GM20431 (cell line): ENCODE data around the gene LAMC1.
"Not testable (repeated sequence)": the region's sequence is repeated elsewhere in the genome, so short reads cannot be mapped to it uniquely, and the experiment has no call there.

Source experiments
- in situ Hi-C: fragments of 300-500 bp; cut with MseI, MboI; formaldehyde crosslinking; loops from one replicate; pipeline ENCODE4 v1.15.0; 2020; ENCODE audit warnings: low sequenced_read_pairs; ENCODE audit not compliant: unreplicated experiment

LAMC1 gene

DNA sequence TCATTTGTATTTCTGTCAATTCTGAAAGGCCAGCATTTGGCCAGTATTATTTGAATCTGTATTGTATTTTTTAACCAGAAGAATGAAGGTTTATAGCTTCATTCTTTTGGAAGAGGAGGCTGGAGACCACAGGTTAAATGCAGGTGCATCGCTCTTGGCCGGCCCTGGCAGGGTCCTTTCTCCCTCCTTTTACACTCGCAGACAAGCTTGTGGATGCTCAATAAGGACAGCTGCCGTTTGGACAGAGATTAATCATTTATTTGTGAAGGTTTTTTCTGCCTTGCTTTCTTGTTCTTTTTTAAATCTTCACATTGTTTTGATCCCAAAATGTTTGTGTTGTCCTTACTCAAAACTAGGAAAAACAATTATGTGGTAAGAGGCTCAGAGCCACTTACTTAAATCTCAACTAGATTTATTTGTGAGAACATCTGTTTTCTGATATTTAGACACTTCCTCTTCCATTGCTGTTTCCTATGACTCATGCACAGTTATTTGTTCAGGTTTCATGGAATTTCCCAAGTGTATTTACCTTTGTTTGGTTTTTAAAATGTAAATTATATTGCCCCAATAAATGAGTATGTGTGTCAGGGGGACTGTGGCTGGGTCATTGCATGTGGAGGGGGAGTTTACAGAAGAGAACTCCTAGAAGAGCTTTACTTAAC lies 116.2 kb downstream of the LAMC1 start:
- in situ Hi-C loops: no loop called here

DNA sequence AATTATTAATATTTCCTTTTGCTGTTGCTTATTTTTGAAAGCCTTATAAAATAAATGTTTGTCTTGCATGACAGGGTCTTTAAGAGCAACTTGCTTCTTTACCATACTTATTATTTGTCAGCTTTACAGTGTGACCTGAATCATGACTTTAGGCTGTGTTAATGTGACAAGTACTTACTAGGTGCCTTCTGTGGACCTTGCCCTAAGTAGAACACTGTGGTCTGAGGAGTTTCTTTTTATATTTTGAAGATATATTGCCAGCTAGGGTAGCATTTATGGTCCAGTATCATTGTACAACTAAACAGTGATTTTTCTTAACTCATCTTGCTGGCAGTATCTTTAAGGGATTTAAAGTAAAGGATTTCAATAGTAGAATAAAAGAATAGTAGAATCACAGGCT lies 117.4 kb downstream of the LAMC1 start:
- in situ Hi-C loops: no loop called here

DNA sequence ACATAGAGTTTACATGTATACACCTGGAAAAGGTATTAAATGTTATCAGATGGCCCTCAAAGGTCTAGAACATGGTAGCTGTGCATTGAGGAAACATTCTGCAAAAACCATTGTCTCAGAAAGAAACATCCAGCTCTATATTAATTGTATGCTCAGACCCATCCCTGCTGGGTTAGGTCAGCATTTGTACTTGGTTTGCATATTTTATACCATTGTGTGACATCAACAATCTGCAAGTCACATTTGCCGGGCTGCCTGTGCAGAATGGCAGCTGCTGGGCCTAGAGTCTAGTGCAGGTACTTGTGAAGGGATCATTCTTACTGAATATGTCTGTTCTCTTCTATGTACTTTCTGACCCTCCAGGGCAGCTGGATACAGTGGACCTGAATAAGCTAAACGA lies 119.0 kb downstream of the LAMC1 start:
- in situ Hi-C loops: no loop called here

DNA sequence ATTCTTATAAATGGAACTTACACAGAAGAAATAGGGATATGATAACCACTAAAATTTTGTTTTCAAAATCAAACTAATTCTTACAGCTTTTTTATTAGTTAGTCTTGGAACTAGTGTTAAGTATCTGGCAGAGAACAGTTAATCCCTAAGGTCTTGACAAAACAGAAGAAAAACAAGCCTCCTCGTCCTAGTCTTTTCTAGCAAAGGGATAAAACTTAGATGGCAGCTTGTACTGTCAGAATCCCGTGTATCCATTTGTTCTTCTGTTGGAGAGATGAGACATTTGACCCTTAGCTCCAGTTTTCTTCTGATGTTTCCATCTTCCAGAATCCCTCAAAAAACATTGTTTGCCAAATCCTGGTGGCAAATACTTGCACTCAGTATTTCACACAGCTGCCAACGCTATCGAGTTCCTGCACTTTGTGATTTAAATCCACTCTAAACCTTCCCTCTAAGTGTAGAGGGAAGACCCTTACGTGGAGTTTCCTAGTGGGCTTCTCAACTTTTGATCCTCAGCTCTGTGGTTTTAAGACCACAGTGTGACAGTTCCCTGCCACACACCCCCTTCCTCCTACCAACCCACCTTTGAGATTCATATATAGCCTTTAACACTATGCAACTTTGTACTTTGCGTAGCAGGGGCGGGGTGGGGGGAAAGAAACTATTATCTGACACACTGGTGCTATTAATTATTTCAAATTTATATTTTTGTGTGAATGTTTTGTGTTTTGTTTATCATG lies 120.5 kb downstream of the LAMC1 start:
- in situ Hi-C loops: no loop called here

DNA sequence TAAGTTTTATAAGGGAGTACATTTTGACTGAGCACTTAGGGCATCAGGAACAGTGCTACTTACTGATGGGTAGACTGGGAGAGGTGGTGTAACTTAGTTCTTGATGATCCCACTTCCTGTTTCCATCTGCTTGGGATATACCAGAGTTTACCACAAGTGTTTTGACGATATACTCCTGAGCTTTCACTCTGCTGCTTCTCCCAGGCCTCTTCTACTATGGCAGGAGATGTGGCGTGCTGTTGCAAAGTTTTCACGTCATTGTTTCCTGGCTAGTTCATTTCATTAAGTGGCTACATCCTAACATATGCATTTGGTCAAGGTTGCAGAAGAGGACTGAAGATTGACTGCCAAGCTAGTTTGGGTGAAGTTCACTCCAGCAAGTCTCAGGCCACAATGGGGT lies 121.5 kb downstream of the LAMC1 start:
- in situ Hi-C loops: no loop called here

DNA sequence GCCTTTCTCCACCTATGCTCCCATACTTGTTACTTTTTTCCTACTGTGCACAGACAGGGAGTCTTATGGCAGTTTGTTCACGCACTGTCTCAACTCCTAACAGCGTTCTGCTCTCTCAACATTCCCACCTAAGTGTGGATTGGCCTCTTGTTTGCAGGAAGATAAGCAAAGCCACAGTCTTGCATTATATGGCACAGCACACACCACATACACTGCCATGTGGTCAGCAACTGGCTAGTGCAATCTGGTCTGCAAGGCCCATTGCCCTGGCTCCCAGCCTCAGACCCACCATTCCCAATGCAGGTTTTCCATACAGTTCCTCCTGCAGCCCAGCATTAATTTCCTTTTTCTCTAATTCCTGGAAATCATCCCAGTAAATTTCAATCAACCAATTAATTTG lies 124.5 kb downstream of the LAMC1 start:
- in situ Hi-C loops: no loop called here

DNA sequence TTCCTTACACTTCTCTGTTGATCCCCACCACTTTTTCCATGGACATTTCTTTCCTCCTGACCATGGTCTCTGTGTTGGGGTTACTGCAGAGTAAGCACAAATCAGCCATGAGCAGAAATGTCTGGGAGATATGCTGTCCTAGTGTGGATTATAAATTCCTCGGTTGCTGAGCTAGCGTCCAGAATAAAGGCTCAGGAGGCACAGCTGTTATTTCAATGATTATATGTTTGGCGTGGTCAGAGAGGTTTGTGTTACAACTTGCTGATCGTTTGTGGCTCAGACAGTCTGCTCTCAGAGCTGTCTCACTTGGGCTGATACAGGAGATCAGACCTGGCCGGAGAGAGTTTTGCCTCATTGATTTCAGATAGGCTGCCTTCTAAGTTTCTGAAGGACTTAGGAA lies 125.4 kb downstream of the LAMC1 start:
- in situ Hi-C loops: no loop called here

DNA sequence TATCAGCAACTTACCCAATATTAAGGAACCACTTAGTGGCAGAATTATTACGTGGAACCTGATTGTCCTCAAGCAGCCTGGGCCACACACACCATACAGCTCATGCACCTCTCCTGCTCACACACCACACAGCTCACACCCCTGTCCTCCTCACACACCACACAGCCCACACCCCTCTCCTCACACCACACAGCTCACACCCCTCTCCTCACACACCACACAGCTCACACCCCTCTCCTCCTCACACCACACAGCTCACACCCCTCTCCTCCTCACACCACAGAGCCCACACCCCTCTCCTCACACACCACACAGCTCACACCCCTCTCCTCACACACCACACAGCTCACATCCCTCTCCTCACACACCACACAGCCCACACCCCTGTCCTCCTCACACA lies 126.1 kb downstream of the LAMC1 start:
- in situ Hi-C loops: no loop called here

DNA sequence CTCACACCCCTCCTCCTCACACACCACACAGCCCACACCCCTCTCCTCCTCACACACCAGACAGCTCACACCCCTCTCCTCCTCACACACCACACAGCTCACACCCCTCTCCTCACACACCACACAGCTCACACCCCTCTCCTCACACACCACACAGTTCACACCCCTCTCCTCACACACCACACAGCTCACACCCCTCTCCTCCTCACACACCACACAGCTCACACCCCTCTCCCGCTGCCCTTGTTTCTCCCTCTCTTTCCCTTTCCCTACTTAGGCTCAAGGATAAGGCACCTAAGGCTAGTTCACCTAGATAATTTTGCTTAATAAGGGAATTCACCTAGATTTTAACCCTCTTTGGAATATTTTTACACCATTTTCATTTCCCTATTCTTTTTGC lies 126.8 kb downstream of the LAMC1 start:
- in situ Hi-C loops: not testable (repeated sequence)

DNA sequence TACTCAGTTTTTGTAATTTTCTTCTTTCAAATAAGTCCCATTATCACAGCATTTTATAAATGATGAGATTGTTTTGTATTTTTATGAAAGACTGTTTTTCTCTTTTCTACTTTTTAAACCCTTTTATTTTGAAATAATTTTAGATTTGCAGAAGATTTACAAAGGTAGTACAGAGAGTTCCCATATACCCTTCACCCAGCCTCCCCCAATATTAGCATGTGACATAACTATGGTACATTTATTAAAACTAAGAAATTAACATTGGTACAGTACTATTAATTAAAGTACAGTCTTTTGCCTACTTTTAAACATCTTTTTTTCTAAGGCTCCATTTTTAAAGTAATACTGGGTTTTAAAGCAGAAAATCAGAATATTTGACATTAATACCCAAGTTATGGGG lies 127.2 kb downstream of the LAMC1 start:
- in situ Hi-C loops: no loop called here

DNA sequence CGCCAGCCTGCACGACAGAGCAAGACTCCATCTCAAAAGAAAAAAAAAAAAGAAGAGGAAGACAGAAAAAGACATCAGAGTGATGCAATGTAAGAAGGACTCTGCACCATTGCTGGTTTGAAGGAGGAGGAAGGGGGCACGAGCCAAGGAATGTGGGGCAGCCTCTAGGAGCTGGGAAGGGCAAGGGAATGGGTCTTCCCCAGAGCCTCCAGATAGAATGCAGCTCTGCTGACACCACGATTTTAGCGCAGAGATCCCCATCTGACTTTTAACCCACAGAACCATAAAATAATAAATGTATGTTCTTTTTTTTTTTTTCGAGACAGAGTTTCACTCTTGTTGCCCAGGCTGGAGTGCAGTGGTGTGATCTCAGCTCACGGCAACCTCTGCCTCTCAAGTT lies 129.0 kb downstream of the LAMC1 start:
- in situ Hi-C loops: no loop called here

DNA sequence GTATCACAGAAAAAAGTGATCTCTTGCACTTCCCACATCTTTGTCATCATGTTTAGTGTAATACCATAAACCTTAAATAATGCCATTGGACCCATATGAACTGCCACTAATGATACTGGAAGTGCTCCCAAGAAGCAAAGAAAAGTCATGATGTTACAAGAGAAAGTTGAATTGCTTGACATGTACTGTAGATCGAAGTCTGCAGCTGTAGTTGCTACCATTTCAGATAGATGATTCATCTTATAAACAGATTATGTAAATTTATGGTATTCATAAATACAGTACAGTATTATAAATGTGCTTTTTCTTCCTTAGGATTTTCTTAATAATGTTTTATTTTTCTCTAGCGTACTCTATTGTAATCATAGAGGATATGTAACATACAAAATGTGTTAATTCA lies 132.7 kb downstream of the LAMC1 start:
- in situ Hi-C loops: no loop called here

DNA sequence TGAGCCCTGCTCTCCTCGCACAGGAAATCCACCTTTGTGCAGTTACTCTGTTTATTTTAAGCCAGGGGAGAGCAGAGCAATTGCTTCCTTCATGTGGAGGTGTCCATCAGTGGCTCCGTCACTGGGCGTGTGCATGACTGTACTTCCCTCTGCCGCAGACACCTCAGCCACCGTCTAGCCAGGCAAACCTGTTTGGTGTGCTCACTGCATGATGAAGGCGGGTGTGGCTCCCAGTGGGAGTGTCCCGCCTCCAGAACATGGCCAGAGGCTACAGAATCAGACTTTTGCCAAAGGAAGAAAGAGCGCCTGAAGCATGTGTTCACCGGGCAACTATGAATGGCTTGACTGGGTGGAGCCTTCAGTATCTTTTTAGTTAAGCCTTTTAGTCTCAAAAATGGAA lies 136.7 kb downstream of the LAMC1 start:
- in situ Hi-C loops: no loop called here

DNA sequence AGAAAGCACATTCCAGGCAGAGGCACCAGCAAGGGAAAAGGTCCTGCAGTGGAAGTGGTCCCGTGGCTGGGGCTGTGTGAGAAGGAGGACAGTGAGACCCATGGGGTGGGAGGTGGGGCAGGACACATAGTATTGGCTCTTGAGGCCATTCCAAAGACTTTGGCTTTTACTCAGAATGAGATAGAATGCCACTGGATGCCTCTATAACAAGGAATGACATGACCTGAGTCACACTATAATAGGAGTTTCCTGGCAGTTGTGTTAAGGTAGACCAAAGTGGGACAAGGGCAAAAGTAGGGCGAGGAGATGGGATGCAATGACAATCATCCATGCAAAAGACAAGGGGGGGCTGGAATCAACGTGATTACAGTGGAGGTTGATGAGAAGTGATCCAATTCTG lies 138.2 kb downstream of the LAMC1 start:
- in situ Hi-C loops: no loop called here

DNA sequence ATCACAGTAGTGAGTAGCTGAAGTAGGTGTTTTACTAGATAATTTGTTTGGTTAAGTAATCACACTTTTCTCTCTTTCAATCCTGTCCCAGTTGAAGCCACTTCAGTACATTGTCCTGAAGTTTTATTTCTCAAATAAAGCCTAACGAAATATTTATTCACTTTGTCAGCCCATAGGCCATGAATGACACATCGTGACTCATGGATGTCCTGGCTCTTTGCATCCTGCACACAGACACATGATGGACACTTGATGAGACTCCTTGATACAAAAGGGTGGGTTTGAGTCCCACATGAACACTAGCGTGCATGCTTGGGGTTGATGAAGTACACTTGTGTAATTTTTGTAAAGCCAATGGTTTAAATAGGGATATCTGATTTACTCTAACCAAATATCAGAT lies 140.1 kb downstream of the LAMC1 start:
- in situ Hi-C loops: no loop called here

DNA sequence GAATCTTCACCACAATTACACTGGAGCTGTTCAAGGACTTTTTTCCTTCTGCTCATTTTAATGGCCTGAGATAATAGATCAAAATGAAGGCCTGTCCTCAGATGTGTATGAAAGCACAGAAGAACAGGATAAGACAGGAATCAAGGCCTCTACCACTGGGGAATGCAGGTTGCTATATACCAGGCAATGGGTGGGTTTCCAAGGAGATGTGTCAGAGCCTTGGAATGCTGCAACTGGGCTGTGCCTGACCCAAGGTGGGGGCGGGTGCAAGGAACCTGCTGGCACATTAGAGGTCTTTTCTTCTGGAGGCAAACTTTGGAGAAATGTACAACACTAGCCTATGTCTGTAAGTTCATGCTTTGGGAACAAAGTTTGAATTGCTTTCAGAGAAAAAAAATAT lies 141.1 kb downstream of the LAMC1 start:
- in situ Hi-C loops: no loop called here

DNA sequence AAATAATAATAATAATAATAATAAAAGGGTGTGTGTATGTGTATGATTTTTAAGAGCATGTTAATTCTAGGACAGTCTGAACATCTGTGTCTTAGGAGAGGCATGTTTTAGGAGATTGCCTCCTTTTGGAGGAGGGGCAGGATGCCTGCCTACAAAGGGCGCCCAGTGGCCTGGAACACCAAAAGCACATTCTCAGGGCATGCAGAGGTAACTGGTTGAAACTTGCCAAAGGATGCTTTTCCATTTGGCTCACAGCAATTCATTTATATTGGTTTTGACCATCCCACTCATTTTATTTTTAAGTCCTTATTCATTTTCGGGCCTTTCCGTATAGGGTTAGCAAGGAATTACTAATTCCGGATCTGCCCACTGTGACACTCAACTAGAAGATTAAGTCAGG lies 141.7 kb downstream of the LAMC1 start:
- in situ Hi-C loops: no loop called here

DNA sequence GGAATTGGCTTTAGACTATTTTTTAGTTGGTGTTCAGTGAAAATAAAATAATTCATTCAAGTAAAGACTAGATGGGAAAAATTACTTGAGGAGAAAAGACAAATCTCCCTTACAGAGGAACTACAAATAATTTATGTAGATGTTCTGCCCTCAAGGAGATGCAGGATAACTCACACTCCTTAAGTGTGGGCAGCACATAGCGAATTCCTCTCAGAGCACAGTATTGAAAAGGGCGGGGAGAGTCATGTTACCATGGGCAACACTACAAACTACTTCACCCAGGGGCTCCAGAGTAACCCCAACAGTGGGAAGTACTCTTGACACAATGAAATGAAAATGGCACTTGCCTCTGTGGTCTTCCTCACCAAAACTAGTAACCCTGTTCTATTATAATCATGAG lies 142.2 kb downstream of the LAMC1 start:
- in situ Hi-C loops: no loop called here

DNA sequence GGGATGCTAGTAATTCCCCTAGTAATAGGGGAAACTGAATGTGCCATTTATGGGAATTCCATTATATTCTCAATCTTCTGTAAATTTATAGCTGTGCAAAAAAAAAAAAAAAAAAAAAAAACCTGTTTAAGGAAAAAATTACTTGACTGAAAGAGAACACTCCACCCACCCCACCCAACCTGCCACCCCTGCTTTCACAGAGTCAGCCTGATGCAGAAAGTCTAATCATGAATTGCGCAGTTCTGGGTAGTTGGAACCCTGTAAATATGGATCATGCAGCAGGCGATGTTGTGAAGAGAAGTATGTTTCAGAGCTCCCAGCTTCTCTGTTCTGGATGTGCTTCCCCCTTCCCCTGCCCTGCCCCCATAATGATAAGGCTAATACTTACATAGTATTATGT lies 143.2 kb downstream of the LAMC1 start:
- in situ Hi-C loops: no loop called here

DNA sequence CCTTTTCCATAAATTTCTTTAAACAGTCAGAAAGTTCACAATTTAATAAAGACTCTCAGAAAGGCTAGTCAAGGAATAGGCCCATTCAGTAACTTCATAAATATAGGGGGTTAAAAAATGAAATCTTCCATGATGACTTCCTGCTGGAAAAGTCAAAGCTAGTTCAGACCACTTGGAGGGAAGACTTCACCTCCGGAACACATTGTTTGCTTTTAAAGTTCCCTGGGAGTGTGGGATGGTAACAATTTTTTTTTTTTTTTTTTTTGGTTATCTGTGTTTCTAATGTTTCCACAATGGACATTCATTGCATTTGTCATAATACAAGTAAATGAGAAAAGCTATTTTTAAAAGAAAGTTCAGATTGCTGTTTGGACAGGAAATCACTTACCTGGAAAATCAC lies 144.5 kb downstream of the LAMC1 start:
- in situ Hi-C loops: no loop called here

DNA sequence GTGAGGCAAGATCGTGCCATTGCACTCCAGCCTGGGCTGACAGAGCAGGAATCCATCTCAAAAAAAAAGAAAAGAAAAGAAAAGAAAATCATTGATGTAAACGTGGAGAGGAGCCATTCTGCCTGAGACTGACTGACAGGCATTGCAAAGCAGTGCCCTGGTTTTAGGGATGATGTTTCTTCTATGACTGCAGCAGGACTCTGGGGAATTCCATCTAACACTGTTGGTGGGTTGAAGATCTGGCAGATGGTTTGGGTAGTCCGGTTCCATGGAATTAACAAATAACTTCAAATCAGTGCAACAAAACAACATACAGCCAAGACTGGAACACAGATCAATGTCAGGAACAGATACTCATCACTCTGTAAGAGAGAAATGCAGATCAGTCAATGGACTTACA lies 145.1 kb downstream of the LAMC1 start:
- in situ Hi-C loops: no loop called here

DNA sequence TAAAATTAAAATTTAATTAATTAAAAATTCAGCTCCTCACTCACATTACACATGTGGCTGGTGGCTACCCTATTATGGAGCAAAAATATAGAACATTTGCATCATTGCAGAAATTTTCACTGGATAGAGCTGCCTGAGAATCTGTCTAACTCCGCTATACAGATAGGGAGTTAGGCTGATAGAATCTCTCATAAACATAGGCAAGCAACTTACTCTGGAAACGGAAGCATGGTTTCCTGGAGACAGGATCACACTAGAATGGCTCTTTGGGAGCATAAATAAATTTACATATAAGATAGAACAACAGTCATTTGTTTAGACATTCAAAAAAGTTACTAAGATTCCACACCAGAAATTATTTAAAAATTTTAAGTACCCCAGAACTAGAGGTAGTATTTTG lies 150.6 kb downstream of the LAMC1 start:
- in situ Hi-C loops: no loop called here
